ENCODE data around the gene WASHC3.

GRCh38 chr12:102061096-102061559, 663 bp downstream of the WASHC3 start:
- TF ChIP-seq, protein P1, sequence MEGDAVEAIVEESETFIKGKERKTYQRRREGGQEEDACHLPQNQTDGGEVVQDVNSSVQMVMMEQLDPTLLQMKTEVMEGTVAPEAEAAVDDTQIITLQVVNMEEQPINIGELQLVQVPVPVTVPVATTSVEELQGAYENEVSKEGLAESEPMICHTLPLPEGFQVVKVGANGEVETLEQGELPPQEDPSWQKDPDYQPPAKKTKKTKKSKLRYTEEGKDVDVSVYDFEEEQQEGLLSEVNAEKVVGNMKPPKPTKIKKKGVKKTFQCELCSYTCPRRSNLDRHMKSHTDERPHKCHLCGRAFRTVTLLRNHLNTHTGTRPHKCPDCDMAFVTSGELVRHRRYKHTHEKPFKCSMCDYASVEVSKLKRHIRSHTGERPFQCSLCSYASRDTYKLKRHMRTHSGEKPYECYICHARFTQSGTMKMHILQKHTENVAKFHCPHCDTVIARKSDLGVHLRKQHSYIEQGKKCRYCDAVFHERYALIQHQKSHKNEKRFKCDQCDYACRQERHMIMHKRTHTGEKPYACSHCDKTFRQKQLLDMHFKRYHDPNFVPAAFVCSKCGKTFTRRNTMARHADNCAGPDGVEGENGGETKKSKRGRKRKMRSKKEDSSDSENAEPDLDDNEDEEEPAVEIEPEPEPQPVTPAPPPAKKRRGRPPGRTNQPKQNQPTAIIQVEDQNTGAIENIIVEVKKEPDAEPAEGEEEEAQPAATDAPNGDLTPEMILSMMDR (IDR thresholded peaks at IDR 0.05; ENCODE audit: low read depth, low read length) = no peak
- TF ChIP-seq POLR2A (IDR thresholded peaks at IDR 0.05; ENCODE audit: extremely low read depth, insufficient read length) (no peak), MAX (IDR thresholded peaks at IDR 0.05; ENCODE audit: low read depth, low read length) (no peak; the same call in 1 of the 2 replicates), MYC (IDR thresholded peaks at IDR 0.05; ENCODE audit: low read depth, low read length) (no peak)
